H54 (cell line): ENCODE measurements around the gene LYPLA2.
"Not testable (repeated sequence)": the region's sequence is repeated elsewhere in the genome, so short reads cannot be mapped to it uniquely, and the experiment has no call there.

Experiments
- DNase-seq: peaks from one replicate; pipeline ENCODE4 v3.0.0; 2011; ENCODE audit warnings: low spot score, mixed read lengths; ENCODE audit not compliant: insufficient read length
- FAIRE-seq: peaks from 3 replicates; lab custom pipeline; 2011; peaks lifted over from hg19 to GRCh38; lab: Jason Lieb, UNC
- POLR2A ChIP-seq: IDR thresholded peaks from 2 replicates; pipeline ENCODE4 v1.6.1; 2011; ENCODE audit warnings: low read depth, mild to moderate bottlenecking, low read length

Gene LYPLA2

GRCh38 chr1:23768733-23769132 lies 22.2 kb upstream of the LYPLA2 start:
- no peak for TF ChIP-seq POLR2A
- DNase-seq (no peak), FAIRE-seq (no peak)

DNA sequence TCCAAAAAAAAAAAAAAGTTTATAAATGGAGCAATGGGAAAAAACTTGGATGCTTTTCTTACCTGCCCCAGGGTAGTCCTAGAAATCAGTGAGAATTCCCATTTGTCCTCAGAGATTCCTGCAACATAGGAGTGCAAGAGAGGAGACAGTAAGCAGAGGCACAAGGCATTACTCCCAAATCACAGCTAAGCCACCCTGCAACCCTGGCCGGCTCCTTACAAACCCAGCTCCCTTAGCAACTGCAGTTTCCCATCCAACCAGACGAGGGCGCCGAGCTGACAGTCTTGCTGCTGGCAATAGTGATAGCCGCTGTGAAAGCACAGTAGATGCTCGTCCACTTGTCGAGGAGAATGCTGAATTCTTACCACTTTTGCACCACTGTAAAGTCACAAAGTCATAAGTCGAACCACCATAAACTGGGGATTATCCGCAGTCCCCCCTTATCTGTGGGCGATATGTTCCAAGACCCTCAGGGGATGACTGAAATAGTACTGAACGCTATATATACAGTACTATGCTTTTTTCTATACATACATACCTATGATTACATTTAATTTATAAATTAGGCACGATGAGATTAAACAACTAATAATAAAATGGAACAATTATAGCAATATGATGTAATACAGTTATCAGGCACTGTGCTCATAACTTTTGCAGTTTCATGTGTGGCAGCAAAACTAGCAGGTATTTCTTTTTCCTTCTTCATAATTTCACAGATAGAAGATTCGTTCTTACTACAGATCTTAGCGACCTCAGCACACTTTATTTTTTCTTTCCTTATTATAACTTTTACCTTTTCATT lies 18.7 kb upstream of the LYPLA2 start:
- DNase-seq (peak; percentile 26), FAIRE-seq (peak; percentile 80)
- no peak for TF ChIP-seq POLR2A

GRCh38 chr1:23772854-23773242 lies 18.1 kb upstream of the LYPLA2 start:
- TF ChIP-seq POLR2A, result no peak
- no peak for DNase-seq
- no peak for FAIRE-seq

DNA sequence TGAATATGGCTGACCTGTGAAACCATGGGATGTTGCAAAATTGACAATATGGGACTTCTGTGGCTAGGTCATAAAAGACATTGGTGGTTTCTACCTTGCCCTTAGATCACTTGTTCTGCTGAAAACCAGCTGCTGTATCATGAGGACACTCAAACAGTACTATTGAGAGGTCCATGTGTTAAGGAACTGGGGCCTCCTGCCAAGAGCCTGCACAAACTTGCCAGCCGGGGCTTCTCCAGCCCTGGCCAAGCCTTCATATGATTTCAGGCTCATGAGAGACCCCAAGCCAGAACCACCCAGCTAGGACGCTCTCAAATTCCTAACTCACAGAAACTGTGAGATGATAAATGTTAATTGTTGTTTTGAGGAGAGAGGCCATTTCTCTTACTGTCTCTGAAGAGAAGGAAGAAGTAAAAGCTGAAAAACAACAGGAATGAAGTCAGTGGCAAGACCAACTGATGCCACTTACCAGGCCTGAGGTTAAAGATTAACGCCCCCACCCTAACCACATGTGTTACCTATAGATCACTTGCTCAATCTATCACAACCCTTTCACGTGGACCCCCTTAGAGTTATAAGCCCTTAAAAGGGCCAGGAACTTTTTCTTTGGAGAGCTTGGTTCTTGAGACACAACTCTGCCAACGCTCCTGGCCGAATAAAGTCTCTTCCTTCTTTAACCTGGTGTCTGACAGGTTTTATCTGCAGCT lies 16.6 kb upstream of the LYPLA2 start:
- FAIRE-seq (no peak), DNase-seq (no peak)
- no peak for TF ChIP-seq POLR2A

- DNase-seq (no peak), FAIRE-seq (no peak)
- no peak for TF ChIP-seq POLR2A
Measured at GRCh38 chr1:23776217-23776616, 14.7 kb upstream of the LYPLA2 start.

DNA sequence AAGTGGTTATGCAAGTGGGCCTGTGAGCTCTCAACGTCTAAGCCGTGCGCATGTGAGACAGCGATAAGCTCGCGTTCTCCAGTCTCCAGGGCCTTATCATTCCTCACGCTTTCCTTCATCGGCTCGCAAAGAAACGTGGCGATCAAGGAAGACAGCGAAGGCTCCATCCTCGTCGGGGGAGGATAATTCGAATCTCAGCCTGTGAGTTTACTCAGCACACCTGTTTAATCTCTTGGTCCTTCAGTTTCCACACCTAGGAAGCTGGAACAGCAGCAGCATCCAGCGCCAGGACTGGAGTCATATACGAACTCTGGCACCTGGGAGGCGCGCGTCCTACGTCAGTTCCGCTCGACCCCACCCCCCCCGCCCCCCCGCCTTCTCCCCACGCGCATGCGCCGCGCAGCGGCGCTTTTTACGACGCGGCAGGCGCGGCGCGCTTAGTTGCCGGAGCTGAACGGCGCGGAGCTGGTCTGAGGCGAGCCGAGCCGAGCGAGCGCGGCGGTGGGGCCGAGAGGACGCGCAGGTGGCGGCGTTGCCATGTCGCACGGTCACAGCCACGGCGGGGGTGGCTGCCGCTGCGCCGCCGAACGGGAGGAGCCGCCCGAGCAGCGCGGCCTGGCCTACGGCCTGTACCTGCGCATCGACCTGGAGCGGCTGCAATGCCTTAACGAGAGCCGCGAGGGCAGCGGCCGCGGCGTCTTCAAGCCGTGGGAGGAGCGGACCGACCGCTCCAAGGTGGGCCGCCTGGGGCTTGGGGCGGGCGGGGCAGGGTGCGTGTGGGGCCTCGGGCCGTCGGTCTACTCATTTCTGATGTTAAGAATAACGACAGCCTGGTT lies 12.7 kb upstream of the LYPLA2 start, which contains the start of gene PITHD1:
Gene PITHD1, plus strand, starts transcription at position 440 of the 836 bp plus-strand sequence. Its CDS starts 98 bp downstream, at position 538.
- no peak for FAIRE-seq
- peak; percentile 93 for TF ChIP-seq POLR2A
- DNase-seq, result peak; percentile 56

- FAIRE-seq (peak; percentile 48), DNase-seq (no peak)
- TF ChIP-seq POLR2A, result no peak
Measured at GRCh38 chr1:23779826-23780371, 11.0 kb upstream of the LYPLA2 start.

- not testable (repeated sequence) for FAIRE-seq, DNase-seq
Measured at GRCh38 chr1:23783141-23783540, 7.8 kb upstream of the LYPLA2 start.

DNA sequence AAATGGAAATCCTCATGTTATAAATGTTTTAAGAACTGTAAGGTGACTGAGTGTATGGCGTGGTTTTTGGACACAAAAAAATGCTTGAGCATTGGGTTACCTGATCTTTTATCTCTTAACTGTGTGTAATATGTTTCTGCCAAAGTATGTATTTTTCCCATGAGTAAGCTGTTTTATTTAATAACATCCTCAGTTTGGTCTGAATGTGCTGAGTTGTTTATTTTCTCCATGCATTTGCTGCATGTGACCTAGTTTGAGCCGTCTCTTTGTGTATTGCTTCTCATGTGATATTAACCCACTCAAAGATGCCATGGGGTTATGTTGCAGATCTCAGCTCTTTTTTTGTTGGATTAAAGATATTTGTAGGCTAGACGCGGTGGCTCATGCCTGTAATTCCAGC lies 6.1 kb upstream of the LYPLA2 start:
- FAIRE-seq (no peak), DNase-seq (no peak)
- TF ChIP-seq POLR2A, result no peak

DNA sequence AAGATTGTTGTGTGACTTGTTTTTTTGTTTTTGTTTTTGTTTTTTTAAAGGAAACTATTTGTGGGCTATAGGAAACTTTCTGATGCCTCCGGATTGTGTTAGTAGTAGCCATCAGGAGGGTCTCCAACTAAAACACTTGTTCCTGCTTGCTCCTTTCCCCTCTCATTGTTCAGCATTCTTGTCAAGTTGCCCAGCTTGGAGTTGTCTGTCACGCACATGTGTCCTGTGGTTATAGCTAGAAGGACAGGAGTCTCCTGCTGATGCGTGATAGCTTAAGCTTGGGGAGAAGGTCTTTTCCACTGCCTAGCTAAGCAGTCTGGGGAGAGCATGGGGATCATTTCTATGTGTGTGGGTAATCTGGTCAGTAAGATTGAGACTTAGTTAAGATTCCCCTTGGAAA lies 3.2 kb upstream of the LYPLA2 start:
- FAIRE-seq (no peak), DNase-seq (no peak)
- TF ChIP-seq POLR2A, result no peak

GRCh38 chr1:23788695-23789094 lies 2.2 kb upstream of the LYPLA2 start:
- no peak for TF ChIP-seq POLR2A
- DNase-seq, result no peak
- no peak for FAIRE-seq

GRCh38 chr1:23791516-23792047 lies 637 bp downstream of the LYPLA2 start:
- DNase-seq (no peak), FAIRE-seq (no peak)
- TF ChIP-seq POLR2A, result no peak

DNA sequence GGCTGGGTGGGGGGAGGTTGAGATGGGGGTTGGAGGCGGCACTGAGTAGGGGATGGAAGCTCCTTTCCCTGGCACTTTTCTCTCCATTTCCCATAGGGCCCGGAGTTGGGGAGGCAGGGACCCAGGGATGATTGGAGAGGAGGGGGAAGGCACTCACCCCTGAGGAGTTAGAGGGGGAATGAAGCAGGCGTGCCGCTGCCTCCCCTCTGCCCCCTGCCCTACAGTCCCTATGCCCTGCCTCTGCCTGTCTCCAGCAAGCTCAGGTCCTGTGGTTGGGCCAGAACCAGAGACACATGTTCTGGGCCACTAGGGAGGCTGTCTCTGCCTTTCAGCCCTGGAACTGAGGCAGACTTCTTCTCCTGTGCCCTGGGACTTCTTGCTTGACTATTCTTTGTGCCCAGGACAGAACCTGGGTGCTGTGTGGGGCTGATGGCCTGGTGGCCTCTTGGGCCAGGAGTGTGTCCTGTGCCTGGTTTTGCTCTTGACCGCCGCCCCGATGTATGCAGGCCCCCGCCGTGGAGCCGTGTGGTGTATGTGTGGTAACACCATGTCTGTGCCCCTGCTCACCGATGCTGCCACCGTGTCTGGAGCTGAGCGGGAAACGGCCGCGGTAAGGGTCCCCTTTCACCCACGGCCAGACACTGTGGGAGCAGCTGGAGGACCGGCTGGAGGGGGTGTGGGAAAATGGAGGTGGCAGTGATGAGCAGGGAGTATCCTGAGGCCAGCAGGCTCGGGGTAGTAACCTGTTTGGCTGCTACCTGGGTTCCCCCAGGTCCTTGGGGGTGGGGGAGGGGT lies 1.4 kb downstream of the LYPLA2 start:
- no peak for TF ChIP-seq POLR2A
- DNase-seq, result no peak
- no peak for FAIRE-seq
